OCI-LY3 (cell line): ENCODE data around the gene GALNT14.

ENCODE experiments used
- CTCF ChIP-seq: fragments of 200-600, 300-600 bp; sonication (generic); IDR thresholded peaks from 2 replicates; pipeline ENCODE4 v1.5.1; 2014; ENCODE audit warnings: antibody characterized with exemption, low read length, low read depth
- EZH2phosphoT487 ChIP-seq: fragments of 200-600 bp; shearing (Covaris generic); IDR thresholded peaks from 2 replicates; pipeline ENCODE4 v1.6.1; 2018; ENCODE audit warnings: antibody characterized with exemption, mixed run types, low read depth

- TF ChIP-seq CTCF (no peak), EZH2phosphoT487 (no peak)
These were observed 129.6 kb downstream of the GALNT14 start for GRCh38 chr2:31008561-31009114.
